ENCODE measurements around the gene STAP2. TPM values are rescaled to one million over a fixed set of nuclear protein-coding genes. Genes with fewer than 3 reads are reported as not detected.

Gene STAP2
- polyA plus RNA-seq, 1 donor (not counting 4 experiments of a cell fraction or from before 2014, with no cell fraction given): 60.0 TPM

- H3K9ac ChIP-seq (ENCODE audit: control insufficient read depth, extremely low read depth, insufficient read depth, low read length): no peak overlapping the region
- no peak overlapping the region for H3K27ac ChIP-seq (ENCODE audit: control insufficient read depth, insufficient read depth, low read length)
- peaks cover 82% of the 10 kb centered on the region for H3K79me2 ChIP-seq (ENCODE audit: control insufficient read depth, insufficient read depth, low read length)
- TF ChIP-seq EZH2 (IDR thresholded peaks at IDR 0.05; ENCODE audit: low read length) (no peak), CTCF (optimal IDR thresholded peaks at IDR 0.05 in 1 of 3, IDR thresholded peaks at IDR 0.05 in 1 of 3, conservative IDR thresholded peaks at IDR 0.05 in 1 of 3; ENCODE audit: extremely low read depth in 1 of 3, insufficient read depth in 2 of 3, low read length in 3 of 3) (no peak)
- FAIRE-seq: no peak
- H3K36me3 ChIP-seq (ENCODE audit: control insufficient read depth in 2 of 2, extremely low read depth in 1 of 2, insufficient read depth in 2 of 2, low read length in 2 of 2): peaks cover 13 to 18% of the 10 kb centered on the region in 2 experiments
- H3K27me3 ChIP-seq (ENCODE audit: control insufficient read depth, extremely low read depth, insufficient read depth, low read length): no peaks in the 10 kb centered on the region
- no peak overlapping the region for H2AFZ ChIP-seq (ENCODE audit: control insufficient read depth, low read length)
- dilution Hi-C loops (cut with MboI; ENCODE audit: extremely low pct_ligation_motif_present, low sequenced_read_pairs): no loop called here
- DNase-seq (ENCODE audit: low read depth, low spot score): no peak
- peaks cover 29% of the 10 kb centered on the region for H3K4me1 ChIP-seq (ENCODE audit: control insufficient read depth, extremely low read depth, insufficient read depth, low read length)
- peaks cover 9% of the 10 kb centered on the region for H4K20me1 ChIP-seq (ENCODE audit: control insufficient read depth, extremely low read depth, insufficient read depth, low read length)
- H3K9me3 ChIP-seq (ENCODE audit: control insufficient read depth, low read depth, low read length): no peaks in the 10 kb centered on the region
- H3K9me1 ChIP-seq (ENCODE audit: control insufficient read depth, extremely low read depth, insufficient read depth, low read length): peaks cover 2% of the 10 kb centered on the region
- H3K4me2 ChIP-seq (ENCODE audit: control insufficient read depth, extremely low read depth, insufficient read depth, low read depth, low read length): no peak overlapping the region
- no peak overlapping the region for H3K4me3 ChIP-seq (ENCODE audit: control insufficient read depth in 2 of 3, extremely low read depth in 1 of 3, insufficient read depth in 2 of 3, low read depth in 1 of 3, low read length in 3 of 3)
Measured at GRCh38 chr19:4385291-4386040, 46.8 kb upstream of the STAP2 start.

DNA sequence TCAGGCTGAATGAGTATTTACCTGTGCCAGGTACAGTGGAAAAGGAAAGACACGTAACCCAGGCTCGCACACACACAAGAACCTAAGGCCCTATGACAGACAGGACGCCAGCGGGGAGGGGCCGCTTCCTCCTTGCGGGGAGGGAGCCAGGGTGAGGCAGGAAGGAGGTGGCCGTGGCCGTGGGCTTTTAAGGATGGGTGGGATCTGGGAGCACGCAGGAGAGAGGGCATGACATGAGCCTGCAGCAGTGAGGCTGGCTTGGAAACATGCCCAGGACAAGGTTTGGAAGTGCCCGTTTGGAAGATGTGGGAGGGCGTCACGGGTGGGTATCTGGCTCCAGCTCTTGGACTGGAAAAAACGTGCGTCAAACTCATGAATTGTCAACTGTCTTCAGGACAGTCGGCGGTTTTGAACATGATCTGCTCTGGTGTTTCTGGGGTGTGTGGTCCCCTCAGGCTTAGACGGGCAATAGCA, 41.7 kb upstream of the STAP2 start:
- H3K79me2 ChIP-seq (ENCODE audit: control insufficient read depth, insufficient read depth, low read length): peaks cover 59% of the 10 kb centered on the region
- H3K36me3 ChIP-seq (ENCODE audit: control insufficient read depth in 2 of 2, extremely low read depth in 1 of 2, insufficient read depth in 2 of 2, low read length in 2 of 2): peaks cover 11% of the 10 kb centered on the region in 2 experiments
- peaks cover 18% of the 10 kb centered on the region for H4K20me1 ChIP-seq (ENCODE audit: control insufficient read depth, extremely low read depth, insufficient read depth, low read length)
- H2AFZ ChIP-seq (ENCODE audit: control insufficient read depth, low read length): no peak overlapping the region
- H3K4me1 ChIP-seq (ENCODE audit: control insufficient read depth, extremely low read depth, insufficient read depth, low read length): peaks cover 66% of the 10 kb centered on the region
- DNase-seq (ENCODE audit: low read depth, low spot score) (no peak), FAIRE-seq (peak; percentile 71)
- no peaks in the 10 kb centered on the region for H3K27me3 ChIP-seq (ENCODE audit: control insufficient read depth, extremely low read depth, insufficient read depth, low read length)
- peak overlapping the region; percentile 76 for H3K27ac ChIP-seq (ENCODE audit: control insufficient read depth, insufficient read depth, low read length)
- H3K9me1 ChIP-seq (ENCODE audit: control insufficient read depth, extremely low read depth, insufficient read depth, low read length): peaks cover 10% of the 10 kb centered on the region
- H3K4me2 ChIP-seq (ENCODE audit: control insufficient read depth, extremely low read depth, insufficient read depth, low read depth, low read length): peak overlapping the region; percentile 76
- H3K9ac ChIP-seq (ENCODE audit: control insufficient read depth, extremely low read depth, insufficient read depth, low read length): peak overlapping the region; percentile 49
- no peaks in the 10 kb centered on the region for H3K9me3 ChIP-seq (ENCODE audit: control insufficient read depth, low read depth, low read length)
- H3K4me3 ChIP-seq (ENCODE audit: control insufficient read depth in 2 of 3, extremely low read depth in 1 of 3, insufficient read depth in 2 of 3, low read depth in 1 of 3, low read length in 3 of 3): peak overlapping the region in 2 of 3 experiments; percentile 29 to 36
- dilution Hi-C loops (cut with MboI; ENCODE audit: extremely low pct_ligation_motif_present, low sequenced_read_pairs): no loop called here
- TF ChIP-seq EZH2 (IDR thresholded peaks at IDR 0.05; ENCODE audit: low read length) (no peak), CTCF (optimal IDR thresholded peaks at IDR 0.05 in 1 of 3, IDR thresholded peaks at IDR 0.05 in 1 of 3, conservative IDR thresholded peaks at IDR 0.05 in 1 of 3; ENCODE audit: extremely low read depth in 1 of 3, insufficient read depth in 2 of 3, low read length in 3 of 3) (no peak)
